ENCODE data around the gene GRIFIN.

The GRIFIN gene

DNA sequence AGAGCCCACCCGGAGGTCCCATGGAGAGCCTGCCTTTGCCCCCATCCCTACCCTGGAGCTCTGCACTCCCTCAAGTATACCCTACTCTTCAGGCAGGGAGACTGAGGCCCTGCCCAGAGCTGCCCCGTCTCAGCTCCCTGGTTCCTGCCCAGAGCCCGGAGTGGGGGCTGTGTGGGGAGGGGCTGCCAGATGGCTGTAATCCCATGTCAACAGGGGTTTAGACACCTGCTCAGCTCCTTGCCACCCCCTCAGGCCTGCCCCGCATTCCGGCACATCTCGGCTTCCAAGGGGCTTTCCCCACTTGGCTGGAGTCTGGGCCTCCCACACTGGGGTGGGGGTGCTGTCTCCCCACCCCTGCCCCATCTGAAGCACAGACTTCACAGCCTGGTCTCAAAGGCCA lies 22.5 kb upstream of the GRIFIN start:
- TF ChIP-seq POLR2A (IDR thresholded peaks at IDR 0.05; ENCODE audit: low read depth, low read length) = no peak
- FAIRE-seq = no peak
- no peak for DNase-seq (ENCODE audit: insufficient read length, low spot score)

DNA sequence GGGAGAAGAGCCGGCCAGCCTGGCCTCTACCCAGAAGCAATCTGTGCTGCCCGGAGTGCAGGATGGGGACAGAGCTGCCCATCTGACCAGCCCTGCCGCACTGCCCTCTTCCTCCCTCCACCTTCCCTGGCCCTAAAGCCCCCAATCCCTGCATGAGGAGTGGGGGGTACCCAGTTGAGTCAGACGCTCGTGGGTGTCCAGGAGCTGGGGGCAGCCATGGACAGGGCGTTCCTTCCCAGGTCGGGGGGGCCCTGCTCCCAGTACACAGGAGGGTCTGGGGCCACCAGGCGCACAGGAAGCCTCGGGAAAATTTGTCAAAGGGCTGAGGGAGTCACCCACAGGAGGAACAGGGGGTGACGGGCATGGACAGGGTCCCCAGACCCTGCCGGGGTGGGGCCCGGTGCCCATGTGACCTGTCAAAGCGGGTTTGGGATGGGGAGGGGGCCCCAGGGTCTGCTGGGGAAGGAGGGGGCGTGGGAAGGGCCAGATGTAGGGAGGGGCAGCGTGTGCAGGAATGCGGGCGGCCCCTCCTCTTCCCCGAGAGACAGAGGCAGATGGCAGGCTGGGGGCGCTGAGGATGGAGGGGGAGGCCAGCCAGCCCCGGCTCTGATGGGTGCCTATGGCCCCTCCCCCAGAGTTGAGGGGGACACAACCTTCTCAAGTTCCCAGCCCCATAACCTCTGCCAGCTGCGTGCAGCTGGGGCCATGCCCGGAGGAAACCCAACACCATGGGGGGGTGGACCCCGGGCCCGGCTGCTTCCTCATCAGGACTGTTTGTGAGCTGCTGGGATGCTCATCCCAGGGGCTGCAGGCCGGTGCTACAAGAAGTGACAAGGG lies 21.5 kb upstream of the GRIFIN start:
- FAIRE-seq = no peak
- DNase-seq (ENCODE audit: insufficient read length, low spot score) = no peak

DNA sequence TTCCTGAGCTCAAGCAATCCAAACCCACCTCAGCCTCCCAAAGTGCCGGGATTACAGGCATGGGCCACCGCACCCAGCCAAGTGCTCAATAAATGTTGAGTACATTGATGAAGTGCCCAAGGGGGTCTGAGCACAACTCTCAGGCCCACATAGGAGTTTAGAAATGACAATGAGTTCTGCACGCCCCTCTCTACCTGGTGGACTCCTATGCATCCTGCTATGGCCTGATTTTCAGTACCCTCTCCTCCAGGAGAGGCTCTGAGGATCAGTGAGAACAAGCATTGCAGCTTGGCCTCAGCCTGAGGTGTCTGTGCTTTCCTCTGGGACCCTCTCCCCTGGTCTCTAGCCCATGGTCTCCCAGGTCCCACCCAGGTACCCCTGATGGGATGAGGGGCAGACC lies 20.9 kb upstream of the GRIFIN start:
- DNase-seq (ENCODE audit: insufficient read length, low spot score) (no peak), FAIRE-seq (no peak)
- TF ChIP-seq POLR2A (IDR thresholded peaks at IDR 0.05; ENCODE audit: low read depth, low read length) = no peak

More for the DNA sequence above, 21.5 kb upstream of the GRIFIN start:
- TF ChIP-seq POLR2A (IDR thresholded peaks at IDR 0.05; ENCODE audit: low read depth, low read length) = no peak

DNA sequence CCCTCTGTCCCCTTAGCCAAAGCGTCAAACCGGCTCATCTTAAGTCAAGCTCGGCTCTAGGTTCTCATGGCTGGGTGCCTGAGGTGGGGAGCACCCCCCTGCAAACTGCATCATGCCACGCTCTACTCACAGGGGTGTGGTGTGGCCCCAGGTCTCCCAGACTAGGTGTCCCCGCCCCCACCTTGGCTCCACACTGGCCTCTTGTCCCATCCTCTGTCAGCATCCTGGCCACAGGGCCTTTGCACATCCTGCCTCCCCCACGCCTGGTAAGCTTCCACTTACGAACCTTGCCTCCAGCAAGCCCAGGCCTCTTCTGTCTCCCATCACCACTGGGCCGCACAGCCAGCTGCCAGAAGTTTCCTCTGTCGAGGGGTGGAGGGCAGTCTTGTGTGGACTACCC lies 20.2 kb upstream of the GRIFIN start:
- no peak for FAIRE-seq
- DNase-seq (ENCODE audit: insufficient read length, low spot score) = no peak
- TF ChIP-seq POLR2A (IDR thresholded peaks at IDR 0.05; ENCODE audit: low read depth, low read length) = no peak

DNA sequence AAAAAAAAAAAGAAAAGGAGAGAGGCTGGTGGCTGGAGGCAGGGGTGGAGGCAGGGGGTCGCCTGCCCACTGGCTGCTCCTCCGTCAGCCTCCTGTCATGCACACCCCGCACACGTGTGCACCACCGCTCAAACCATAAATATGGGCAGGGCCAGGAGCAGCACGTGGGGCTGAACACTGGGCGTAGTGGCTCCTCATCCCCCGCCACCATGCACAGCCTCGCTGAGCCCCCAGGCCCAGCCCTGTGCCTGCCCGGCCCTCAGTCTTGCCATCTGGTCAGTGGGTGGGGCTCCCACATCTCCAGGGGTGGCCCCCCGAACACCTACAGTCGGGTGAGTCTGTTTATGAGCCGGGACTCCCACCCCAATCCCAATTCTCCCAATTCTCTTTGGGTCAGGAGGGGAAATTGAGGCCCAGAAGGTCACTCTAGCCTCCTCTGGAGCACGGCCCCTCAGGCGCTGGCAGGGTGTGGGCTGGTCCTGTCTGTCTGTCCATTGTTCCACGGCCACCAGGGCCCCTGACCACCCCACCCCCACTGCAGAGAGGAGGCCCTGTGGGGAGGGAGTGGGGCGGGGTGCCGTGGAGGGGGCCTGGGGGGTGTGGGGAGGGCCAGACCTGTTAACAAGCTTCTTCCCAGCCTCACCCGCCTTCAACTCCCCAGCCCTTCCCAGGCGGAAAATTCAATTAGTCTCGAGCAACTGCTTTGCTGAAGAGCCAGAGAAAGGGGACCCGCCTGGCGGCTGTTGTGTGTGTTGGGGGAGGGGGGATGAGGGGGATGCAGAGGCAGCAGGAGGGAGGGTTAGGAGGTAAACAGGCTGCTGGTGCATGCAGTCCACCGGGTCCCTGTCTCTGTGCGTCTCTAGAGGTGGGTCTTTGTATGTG lies 19.5 kb upstream of the GRIFIN start:
- FAIRE-seq (no peak), DNase-seq (ENCODE audit: insufficient read length, low spot score) (no peak)
- TF ChIP-seq POLR2A (IDR thresholded peaks at IDR 0.05; ENCODE audit: low read depth, low read length) = no peak

DNA sequence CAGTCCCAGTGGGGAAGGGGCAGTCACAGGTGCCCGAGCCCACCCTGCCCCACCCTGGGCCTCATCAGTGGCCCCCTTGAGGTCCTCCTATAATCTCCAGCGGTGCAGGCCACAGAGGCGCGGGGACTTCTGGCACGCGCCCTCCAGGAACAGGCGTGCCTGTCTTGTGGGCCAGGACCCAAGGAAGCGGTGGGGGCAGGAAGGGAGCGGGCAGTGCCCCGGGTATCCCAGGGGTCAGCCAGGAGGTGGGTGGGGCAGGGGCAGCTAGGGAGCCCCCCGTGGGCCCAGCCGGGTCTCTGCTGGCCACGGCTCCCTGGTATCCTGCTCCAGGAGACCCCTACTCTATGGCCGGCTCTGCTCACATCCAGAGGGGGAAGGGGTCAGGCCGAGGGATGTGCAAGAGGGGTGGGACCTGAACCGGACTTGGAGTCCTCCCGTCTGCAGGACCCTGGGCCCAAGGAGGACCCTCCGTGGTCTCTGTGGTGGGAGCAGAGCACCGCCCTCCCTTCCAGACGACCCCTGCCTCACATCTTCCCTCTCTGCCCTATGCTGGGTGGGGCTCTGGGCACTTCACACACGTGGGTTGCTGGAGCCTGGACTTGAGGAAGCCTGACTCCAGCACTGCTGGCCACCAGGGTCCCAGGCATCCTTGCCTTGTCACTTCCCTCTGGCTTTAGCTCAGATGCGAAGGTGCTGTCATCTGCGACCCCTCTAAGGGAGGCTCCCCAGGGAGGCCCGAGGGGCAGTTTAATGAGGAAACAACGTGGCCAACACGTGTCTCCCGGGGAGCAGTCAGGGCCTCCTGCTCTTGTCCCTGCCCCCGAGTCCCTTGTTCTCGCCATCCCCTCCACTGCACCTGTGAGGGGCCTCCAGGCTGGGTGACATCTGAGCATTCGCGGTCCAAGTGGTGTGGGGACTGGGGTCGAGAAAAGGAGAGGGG lies 18.3 kb upstream of the GRIFIN start:
- no peak for TF ChIP-seq POLR2A (IDR thresholded peaks at IDR 0.05; ENCODE audit: low read depth, low read length)
- FAIRE-seq = no peak
- DNase-seq (ENCODE audit: insufficient read length, low spot score) = no peak

DNA sequence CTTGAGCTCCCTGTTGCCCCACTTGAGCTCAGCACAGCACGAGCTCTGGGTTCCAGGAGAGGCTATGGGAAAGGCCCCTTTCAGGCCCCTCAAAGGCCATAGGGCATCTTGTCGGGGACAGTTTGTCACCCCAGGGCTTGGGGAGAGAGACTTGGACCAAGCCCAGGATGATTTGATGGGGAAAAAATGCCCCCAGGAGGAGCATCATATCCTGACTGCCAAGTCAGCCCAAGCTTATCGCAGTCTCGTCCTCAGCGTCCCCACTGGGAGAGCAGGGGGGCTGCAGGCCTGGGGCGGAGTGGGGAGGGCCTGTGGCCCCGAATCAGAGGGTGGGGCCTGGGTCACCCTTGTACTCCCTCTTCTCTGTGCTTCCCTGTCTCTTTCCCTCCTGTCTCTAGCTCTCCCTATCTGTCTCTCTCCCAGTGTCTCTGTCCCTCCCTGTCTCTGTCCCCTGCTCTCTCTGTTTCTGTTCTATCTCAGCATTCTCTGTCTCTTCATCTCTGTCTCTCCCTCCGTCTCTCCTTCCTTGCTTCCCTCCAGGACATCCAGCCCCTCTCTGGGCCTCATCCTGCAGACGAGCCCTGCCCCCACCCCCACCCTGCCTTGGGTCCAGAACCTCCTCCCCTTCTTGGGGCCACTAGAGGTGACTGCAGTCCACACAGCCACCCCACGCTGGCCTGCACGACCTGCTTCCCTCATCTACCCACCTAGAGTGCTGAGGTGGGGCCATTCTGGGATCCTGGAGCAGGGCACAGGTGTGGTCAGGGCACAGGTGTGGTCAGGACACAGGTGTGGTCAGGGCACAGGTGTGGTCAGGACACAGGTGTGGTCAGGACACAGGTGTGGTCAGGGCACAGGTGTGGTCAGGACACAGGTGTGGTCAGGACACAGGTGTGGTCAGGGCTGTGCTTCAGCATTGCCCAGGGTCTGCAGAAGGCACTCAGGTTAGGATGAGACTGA lies 17.3 kb upstream of the GRIFIN start:
- no peak for TF ChIP-seq POLR2A (IDR thresholded peaks at IDR 0.05; ENCODE audit: low read depth, low read length)
- FAIRE-seq (no peak), DNase-seq (ENCODE audit: insufficient read length, low spot score) (no peak)

DNA sequence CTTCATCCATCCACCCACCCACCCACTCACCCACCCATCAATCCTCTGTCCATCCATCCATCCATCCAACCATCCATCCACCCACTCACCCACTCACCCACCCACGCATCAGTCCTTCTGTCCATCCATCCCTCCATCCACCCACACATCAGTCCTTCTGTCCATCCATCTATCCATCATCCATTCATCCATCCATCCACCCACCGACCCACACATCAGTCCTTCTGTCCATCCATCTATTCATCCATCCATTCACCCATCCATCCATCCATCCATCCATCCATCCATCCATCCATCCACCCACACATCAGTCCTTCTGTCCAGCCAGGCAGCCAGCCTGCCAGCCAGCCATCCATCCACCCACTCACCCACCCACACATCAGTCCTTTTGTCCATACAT lies 15.8 kb upstream of the GRIFIN start:
- FAIRE-seq = no peak
- no peak for TF ChIP-seq POLR2A (IDR thresholded peaks at IDR 0.05; ENCODE audit: low read depth, low read length)

DNA sequence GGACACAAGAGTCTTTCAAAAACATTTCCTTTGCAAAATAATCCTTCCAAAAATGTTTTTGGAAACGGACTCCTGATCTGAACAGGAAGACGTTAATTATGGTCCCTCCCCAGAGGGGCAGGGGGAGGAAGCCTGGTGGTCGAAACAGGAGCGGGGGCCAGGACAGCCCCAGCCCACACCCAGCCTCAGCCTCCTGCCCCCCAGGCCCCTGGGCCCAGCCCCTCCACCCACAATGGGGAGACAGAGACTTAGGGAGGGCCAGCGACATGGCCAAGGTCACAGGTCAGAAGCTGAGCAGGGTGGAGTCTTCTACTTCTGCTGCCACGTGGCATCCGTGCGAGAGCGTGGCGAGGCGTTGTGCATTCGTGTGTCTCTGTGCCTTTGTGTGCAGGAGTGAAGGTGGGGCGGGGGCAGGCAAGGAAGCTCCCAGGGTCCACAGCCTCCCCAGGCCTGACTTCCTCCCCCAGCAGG lies 14.0 kb upstream of the GRIFIN start:
- no peak for TF ChIP-seq POLR2A (IDR thresholded peaks at IDR 0.05; ENCODE audit: low read depth, low read length)
- DNase-seq (ENCODE audit: insufficient read length, low spot score) = no peak
- no peak for FAIRE-seq

More for the DNA sequence above, 15.8 kb upstream of the GRIFIN start:
- DNase-seq (ENCODE audit: insufficient read length, low spot score) = no peak

DNA sequence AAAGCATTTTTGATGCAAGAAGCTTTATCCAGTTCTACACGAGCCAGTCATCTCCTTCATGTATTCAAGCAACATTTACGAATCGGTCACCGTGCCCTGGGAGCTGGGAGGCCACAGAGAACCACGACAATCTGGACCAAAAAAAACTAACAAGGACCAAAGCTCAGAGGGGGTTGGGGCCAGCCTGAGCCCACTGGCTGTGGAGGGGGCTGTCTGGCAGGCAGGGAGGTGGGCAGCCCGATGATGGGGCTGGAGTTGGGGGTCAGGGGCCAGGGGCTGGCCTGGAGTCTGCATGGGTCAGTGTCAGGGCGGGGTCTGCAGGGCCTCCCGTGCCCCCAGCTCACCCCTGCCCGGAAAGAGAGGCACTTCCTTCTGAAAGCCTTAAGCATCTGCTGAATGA lies 12.5 kb upstream of the GRIFIN start:
- no peak for TF ChIP-seq POLR2A (IDR thresholded peaks at IDR 0.05; ENCODE audit: low read depth, low read length)
- FAIRE-seq = no peak

DNA sequence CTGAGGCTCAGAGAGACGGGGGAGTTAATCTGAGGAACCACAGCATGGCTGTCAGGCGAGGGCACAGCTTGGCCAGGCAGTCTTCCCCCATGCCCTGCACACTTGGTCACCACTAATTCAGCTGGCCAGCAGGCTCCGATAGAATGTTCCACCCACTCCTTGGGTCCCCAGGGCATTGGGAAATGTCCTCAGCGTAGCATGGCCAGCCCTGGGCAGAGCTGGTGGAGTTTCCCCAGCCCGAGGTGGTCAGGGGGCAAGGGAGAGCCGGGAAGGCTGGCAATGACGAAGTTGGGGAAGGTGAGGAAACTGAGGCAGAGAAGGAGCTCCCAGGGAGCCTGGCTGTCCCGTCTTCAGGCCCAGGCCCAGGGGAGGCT lies 12.1 kb upstream of the GRIFIN start:
- FAIRE-seq (no peak), DNase-seq (ENCODE audit: insufficient read length, low spot score) (no peak)
- no peak for TF ChIP-seq POLR2A (IDR thresholded peaks at IDR 0.05; ENCODE audit: low read depth, low read length)

More for the DNA sequence above, 12.5 kb upstream of the GRIFIN start:
- no peak for DNase-seq (ENCODE audit: insufficient read length, low spot score)

DNA sequence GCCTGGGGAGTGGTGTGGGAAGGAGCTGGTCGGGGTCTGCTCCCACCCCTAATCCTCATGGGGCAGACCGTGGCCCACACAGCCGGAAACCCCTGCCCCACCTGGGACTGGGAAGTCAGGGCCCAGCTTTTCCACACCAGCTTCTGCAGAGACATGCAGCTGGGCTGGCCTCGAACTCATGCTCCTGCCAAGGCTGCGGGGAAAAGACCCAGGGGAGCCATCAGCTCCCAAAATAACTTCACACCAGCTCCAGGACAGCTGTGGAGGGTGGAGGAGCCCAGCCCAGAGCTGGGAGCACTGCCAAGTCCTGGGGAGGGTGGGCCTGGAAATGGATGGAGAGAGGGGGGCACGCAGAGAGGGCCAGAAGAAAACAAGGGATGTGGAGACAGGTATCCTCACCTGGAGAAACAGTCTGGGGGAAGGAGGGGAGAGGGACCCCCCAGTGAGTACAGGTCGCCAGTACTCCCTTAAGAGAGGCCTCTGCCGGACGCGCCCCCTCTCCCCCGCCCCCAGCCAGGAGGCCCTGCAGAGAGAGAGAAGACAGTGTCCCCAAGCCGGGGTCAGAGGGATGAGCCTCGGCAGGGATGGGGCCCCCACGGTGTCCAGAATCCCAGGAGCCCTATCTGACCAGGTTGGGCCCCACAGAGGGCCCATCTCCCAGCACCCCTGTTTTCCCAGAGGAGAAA lies 11.5 kb upstream of the GRIFIN start:
- TF ChIP-seq POLR2A (IDR thresholded peaks at IDR 0.05; ENCODE audit: low read depth, low read length) = no peak
- no peak for DNase-seq (ENCODE audit: insufficient read length, low spot score)
- FAIRE-seq = no peak
